Amniotic stem cell (primary cell): ENCODE measurements around the gene FRAT2.
"Not testable (repeated sequence)": the region's sequence is repeated elsewhere in the genome, so short reads cannot be mapped to it uniquely, and the experiment has no call there.

Experiments
- DNase-seq: peaks from one replicate; lab custom pipeline; 2025; lab: John Stamatoyannopoulos, UW

FRAT2 gene

DNA sequence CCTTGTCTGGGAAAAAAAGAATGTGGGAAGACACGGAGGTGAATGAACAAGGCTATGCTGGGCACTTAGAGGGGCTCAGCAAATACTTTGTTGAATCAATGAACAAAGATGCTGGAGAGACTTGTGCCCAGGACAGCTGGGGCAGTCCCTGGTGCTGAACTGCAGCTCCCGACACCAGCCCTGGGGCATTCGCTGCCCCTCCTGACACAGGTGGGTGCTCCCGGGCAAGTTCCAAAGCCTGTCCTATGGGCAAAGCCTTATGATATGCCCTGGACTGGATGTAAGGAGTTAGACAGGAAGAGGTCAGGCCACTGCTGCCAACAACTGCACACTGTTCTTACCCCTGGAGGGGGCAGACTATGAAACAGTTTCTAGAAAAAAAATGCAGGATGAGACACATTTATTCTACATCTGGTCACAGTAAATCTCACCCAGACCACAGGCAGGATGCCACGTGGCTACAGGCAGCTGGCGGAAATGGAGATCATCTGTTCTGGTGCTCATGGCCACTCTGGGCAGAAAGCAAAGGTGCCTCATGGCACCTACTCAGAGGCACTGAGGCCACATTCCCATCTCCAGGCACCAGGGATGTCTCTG lies 21.9 kb upstream of the FRAT2 start:
- no peak for DNase-seq

DNA sequence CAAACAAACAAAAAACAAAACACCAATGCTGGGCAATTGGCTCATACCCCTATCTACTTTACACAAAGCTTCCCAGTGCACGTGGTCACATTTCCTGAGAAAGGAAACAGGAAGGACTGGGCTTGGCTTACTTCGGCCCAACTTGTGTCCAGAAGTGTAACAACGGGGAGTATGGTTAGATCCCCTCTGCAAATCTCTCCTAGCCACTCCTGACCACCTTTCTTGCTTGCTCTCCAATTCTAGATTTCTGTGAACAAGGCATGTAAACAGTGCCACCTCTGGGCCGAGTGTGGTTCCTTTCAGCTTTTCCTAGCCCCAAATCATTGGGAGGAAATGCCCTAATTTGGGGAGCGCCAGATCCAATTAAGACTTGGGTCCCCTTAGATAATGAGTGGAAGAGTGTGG lies 21.0 kb upstream of the FRAT2 start:
- no peak for DNase-seq

DNA sequence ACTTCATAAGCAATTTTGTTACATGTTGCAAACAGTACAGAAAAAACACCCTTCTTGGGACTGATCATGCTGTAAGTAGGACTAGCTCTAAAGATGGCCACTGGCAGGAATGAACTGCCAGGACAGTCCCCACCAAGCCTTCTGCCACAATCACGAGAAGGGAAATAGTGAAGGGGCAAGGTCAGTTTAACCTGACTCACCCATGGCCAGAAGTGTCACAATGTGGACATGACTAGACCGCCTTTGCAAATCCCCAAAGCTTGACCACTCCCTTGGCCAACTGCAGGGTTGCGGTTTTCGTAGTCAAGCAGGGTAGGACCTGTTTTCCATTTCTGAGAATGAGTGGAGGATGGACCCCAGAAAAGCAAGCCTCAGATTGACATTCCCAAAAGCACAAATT lies 19.4 kb upstream of the FRAT2 start:
- DNase-seq: no peak

DNA sequence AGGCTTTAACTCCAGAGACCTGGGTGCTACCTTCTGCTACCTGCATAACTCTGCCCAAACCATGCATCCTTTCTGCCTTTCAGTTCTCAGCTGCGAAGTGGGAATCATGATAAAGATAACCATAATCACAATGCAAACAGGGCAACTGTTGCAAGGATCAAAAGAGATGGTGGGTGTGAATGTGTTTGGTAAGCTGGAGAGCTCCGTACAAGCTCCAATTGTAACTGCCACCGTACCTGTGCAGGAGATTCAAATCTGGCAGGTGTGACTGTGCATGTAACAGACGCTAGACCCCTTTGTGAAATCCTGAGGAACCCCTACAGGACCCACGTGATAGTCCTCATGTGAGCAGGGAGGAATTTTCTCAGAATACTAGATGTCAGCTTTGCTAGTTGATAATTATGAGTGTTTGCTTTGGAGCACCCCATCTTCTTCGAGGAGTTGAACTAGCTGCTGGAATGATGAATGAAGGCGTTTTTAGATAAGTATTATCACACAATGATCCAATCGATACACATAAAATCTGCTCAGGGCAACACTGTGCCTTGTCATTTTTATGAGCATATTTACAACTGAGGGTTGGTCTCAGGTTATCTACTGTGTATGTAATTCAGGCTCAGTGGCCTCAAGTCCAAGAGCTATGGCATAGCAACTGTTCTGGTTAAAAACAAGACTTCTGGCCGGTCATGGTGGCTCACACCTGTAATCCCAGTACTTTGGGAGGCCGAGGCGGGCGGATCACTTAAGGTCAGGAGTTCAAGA lies 15.4 kb upstream of the FRAT2 start:
- no peak for DNase-seq

DNA sequence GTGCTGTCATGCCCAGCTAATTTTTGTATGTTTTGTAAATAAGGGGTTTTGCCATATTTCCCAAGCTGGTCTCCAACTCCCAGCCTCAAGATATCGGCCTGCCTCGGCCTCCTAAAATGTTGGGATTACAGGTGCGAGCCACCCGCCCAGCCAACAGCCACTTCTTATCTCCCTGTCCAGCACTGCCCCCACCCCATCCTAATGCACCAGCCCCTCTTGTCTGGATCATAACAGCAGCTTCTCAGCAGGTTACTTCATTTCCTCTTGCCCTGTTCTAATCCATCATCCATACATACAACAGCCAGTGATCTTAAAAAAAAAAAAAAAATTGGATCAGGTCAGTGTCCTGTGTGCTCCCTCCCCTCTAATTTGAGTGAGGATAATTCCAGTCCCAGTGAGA lies 12.8 kb upstream of the FRAT2 start:
- no peak for DNase-seq

DNA sequence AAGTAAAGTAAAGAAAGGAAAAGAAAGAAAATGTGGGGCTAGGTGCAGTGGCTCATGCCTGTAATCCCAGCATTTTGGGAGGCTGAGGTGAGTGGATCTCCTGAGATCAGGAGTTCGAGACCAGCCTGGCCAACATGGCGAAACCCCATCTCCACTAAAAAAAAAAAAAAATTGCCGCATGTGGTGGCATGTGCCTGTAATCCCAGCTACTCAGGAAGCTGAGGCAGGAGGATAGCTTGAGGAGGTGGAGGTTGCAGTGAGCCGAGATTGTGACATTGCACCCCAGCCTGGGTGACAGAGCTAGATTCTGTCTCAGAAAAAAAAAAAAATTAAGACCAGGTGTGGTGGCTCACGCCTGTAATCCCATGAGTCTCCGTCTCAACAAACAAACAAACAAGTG lies 9.1 kb upstream of the FRAT2 start:
- not testable (repeated sequence) for DNase-seq

DNA sequence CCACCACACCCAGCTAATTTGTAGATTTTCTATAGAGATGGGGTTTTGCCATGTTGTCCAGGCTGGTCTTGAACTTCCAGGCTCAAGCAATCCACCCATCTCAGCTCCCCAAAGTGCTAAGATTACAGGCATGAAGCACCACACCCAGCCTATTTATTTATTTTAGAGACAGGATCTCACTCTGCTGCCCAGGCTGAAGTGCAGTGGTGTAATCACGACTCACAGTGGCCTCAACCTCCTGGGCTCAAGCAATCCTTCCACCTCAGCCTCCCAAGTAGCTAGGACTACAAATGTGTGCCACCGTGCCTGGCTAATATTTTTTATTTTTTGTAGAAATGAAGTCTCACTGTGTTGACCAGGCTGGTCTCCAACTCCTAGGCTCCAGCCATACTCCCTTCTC lies 6.9 kb upstream of the FRAT2 start:
- no peak for DNase-seq

DNA sequence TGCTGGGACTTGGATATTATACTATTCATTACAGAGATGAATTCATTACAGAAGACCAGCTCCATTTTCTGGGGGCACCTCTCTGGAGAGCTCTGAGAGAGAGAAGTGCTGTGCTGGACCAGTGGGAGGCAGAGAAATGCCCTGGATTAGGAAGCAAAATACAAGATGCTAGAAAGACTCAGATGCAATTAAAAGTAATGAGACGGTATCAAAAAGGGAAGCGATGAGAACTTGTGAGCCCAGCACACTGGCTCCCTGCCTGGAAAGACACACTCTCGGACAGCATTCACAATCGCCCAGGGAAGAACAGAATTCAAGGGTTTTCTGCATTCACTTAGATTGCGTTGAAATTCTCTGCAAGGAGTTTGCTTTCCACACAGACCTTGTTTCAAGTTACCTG lies 3.5 kb upstream of the FRAT2 start:
- DNase-seq: no peak

DNA sequence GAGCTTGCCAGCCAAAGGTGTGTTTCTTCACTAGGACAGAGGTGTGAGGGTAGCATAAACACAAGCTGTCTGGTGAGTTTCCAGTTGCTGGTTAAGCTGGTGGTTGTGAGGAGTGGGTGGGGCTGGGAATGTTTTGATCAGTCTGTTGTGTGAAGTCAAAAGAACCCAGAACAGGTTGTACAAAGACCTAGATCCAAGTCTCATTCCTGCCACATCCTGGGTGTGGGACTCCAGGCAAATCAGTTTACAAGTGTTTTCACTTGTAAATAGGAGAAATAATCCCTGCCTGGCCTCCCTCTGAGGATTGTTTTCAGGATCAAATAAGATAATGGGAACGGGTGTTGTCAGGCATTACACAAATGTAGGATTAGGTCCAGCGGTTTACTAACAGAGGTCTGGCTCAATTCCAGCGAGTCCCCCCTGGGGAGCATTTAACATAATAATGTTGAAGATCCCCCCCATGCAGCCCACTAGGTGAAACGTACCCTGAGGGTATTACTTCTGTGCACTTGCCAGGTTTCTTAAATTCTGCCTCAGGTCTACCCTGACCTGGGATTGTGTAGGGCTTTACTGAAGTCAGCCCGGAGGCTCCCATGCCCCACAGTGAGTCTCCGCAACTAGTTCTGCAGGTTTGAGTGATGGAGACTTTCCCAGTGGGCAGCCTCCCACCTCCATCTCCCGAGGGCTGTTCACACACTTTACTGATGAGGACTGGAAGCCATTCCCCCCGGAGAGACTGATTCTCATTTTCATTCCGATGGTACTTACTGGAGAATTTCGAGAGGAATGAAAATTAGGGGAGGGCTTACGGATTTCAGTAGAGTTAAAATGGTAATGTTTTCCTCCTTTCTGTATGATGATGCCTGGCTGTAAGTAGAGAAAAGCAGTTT lies 2.7 kb upstream of the FRAT2 start:
- no peak for DNase-seq

DNA sequence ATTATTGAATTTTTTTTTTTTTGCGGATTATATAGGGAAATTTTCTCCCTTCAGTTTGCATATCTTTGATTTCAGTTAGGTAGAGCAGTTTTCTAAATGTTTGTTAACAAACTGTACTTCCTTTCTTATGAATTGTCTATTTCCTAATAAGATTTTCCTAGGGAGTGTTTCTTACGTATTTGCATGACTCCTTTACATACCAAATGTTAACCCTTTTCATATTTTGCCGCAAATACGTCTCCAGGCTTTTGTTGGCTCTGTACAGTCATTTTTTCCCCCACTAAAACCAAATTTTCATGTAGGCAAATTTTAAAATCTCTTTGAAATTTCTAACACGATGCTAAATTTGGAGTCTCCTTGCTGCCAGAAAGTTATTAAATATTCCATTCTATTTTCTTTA lies 1.9 kb upstream of the FRAT2 start:
- DNase-seq: no peak

DNA sequence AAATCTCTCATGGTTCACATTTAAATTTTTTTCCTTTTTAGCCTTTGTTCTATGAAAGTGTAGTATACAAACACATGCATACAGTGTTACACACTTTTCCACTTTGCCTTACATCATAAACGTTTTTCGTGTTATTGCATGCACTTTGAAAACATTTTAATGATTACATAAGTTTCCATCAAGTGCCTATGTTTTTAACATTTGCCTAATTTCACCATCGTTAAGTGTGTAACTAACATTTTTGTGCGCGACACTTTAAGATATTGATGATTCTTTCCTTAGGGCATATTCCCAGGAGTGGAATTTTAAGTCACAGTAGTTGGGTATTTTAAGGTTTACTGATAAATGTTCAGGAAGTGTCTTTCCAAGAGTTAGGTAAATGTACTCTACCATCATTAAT lies 1.5 kb upstream of the FRAT2 start:
- DNase-seq: no peak

DNA sequence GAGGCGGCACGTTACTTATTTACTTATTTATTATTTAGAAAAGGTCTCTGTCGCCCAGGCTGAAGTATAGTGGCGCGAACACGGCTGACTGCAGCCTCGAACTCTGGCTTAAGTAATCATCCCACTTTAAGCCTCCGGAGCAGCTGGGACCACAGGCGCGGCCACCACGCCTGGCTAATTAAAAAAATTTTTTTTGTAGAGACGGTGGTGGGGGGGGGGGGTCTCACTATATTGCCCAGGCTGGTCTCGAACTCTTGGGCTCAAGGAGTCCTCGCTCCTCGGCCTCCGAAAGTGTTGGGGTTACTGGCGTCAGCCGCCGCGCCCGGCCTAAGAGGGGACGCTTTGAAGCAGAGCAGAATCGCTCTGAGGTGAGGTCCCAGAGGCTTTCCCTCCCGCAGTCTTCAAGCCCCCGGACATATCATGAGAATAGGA lies 675 bp upstream of the FRAT2 start:
- no peak for DNase-seq

DNA sequence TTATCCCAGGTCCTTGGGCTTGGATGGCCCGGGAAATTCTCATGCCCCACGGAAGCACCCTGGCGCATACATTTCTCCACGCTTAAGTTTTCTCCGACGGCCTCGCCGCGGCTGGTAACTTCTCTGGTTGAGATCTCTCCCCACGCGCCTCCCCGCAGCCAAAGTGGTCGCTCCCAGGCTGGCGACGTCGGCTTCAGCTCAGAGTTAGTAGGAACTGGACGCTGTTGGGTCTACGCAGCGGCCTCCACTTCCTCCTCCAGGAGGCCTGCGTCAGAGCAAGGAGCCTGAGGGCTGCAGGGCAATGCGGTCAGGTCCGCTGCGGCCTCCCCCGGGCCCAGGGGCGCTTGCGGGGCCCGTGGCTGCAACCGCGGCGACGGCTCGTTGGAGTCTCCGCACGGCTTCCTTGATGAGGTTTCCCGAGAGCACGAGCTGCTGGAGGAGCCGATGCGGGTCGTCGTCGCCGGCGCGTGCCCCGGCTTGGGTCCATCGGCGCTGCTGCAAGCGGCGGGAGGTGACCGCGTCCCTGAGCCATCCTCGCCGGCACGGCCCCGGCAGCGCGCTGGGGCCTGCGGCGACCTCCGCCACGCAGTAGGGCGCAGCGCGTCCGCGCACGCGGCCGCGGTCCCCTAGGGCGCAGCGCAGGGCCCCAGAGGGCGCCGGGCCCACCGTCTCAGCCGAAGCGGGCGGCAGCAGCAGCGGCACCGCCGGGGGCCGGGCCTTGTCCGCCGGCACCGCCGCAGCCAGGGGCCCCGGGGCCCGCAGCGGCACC lies 744 bp downstream of the FRAT2 start:
- DNase-seq: no peak

DNA sequence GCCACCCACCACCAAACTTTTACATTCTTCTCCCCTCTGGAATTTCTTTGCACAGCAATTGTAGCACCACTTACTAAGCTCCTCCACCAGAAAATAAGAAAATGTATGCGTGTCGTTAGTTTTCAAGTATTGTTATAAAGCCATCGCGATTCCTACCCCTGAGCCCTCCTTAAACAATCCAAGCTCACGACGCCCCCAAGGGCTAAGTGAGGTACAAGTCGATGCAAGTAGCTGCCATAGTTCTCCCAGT lies 1.3 kb downstream of the FRAT2 start:
- no peak for DNase-seq

DNA sequence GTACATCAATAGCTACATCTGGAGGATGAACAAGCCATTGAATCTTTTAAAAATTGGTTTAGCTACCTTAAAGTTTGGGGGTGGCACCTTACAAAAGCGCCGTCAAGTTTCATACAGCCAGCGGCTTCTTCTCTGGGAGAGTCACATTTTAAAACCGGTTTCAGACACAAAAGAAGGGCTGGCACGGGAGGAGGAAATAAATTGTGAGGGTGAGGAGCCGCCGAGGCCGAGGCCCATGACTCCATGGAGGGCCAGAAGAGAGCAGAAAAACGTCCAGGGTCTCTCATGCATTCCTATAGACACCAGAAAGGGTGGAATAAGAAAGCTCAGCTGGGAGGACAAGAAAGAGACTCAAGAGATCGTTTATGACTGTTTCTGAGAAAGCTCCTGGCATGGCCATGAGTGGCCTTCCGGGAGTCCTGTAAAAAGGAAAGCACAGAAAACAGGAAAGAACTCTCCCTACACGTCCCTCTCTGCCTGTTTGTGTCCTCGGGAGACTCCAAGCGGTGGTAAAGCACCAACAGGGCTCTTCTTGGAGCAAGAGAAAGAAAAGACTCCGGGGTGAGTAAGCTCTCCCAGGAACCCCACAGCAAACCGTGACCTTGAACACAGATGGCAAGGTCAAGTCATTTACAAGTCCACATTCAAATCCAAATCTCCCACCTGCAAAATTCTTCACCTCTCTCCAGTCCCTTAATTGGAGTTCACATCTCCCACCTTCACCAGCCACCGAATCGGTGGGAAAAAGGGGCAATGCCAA lies 1.8 kb downstream of the FRAT2 start:
- DNase-seq: peak; percentile 57

DNA sequence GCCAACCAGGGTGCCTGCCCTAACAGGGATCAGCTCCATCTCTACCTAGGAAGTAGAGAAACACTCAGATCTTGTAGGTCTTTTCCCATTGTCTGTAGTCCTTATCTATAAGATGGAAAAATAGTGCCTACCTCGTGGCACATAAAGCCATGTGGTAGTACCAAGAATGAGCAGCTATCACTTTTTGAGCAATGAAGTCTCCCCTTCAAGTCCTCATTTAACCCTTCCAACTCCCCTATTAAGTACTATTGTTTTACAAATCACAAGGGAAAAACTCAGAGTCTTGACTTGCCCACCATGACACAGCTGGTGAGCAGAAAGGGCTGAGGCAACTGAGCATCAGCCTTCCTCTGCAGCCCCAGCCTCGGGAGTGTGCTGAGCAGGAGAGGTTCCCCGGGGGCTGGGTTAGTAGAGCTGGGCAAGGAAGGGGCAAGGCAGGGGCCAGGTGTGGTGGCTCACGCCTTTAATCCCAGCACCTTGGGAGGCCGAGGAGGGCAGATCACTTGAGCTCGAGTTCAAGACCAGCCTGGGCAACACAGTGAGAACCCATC lies 3.3 kb downstream of the FRAT2 start:
- DNase-seq: no peak

DNA sequence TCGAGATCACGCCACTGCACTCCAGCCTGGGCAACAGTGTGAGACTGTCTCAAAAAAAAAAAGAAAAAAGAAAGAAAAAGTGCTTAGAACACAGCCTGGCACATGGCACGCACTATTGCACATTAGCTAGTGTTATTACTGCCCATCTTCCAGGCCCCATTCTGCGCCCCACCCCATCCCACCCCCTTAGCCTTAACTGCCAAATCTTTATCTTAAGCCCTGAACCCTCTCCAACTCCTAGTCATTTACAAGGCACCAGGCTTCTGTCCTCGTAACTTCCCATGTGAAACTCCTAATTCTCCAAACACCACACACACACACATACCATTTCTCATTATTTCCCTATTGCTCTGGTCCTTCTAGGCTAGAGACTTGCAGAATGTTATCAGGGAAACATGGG lies 4.8 kb downstream of the FRAT2 start:
- no peak for DNase-seq

DNA sequence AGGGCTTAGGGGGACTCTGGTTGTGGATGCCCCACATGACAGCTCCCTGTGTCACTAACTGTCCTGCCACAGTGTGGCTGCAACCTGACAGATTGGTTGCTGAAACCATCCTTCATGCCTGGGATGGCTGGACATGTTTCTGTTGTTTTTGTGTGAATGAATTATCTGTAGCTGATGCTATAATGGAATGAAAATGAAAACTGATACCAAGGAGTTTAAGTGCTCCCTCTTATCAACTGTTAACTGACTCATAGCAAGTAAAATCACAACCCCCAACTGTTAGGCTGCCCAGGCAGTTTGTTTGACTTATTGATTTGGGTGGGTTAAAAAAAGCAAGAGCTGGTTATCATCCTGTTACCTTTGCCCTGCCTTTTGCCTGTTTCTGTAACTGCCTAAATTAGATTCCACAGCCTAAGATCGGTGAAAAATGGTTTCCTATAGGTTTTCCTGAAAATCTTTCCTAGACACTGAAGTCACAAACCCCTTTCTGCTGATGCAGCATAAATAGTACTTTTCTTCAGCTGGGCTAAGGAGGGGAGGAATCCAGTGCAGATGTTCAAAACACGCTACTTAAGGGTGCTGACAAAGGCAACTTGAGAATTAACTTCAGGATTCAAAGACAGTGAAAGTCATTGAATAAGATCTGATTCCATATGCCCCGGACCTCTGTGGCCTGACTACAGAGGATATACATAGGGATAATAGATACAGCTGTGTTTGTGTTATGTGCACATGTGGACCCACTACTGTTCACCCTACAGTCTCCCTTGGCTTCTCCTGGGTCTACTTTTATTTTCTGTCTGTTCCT lies 5.7 kb downstream of the FRAT2 start:
- no peak for DNase-seq

DNA sequence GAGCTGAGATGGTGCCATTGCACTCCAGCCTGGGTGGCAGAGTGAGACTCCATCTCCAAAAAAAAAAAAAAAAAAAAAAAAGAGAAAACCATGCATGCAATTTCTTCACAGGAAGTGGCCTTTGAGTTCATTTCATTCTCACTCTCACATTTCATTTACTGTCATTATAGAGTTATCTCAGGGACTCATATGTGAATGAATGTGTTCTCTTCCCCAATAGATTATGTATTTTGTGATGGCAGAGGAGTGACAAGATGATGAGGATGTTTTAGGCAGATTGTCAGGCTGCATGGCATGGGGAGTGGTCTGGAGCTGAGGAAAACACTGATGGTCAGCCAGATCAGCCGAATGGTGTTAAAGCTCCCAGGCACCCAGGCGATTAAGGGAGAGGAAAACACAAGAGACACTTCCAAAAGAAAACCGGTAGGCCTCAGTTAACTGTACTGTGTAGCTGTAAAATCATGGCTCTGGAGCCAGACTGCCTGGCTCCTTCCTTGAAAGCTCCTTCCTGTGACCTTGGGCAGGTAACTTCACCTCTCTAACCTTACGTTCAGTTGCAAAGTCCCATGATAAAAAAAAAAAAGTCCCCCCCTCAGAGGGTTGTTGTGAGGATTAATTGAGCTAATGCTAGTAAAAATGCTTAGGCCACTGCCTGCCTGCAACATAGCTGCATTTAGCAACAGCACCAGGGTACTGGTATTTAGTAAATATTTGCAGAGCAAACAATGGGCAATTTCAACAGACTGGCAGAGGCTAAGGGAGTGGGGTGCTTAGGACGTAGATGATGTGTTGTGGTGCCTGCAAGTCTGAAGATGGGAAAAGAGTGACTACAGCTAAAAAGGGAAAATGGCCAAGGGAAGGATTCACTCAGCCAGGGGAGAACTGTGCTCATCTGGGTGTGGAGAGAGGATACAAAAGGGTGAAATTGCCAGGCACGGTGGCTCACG lies 6.9 kb downstream of the FRAT2 start:
- DNase-seq: no peak

DNA sequence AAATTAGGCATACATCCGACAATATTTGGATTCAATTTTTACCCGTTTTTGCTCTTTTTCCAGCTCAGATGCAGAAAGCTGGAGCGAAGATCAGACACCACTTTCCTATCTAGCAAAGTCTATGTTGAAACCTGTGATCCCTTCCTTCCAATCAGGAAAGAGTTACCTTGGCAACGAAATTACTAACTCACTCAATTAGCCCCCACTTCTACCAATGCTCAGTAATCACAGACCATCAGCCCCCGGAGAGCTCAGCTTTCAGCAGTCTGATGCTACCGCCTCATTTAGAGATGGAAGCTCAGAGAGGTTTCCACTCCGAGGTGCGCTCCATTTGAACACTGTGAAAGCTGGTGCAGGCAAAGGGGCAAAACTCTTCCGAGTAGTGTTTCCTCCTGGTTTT lies 8.8 kb downstream of the FRAT2 start:
- DNase-seq: no peak
